HepG2 (cell line): Measurements from ENCODE around the gene NREP. TPM values are rescaled to one million over a fixed set of nuclear protein-coding genes. Genes with fewer than 3 reads are reported as not detected.

Experiments
- ATF1 ChIP-seq: IDR thresholded peaks from 2 replicates; pipeline ENCODE4 v1.6.1; 2016; ENCODE audit warnings: mild to moderate bottlenecking, control low read depth
- ATM ChIP-seq: fragments of 450-650 bp; IDR thresholded peaks from 2 replicates; pipeline ENCODE4 v1.7.1; 2017; ENCODE audit warnings: mild to moderate bottlenecking, borderline replicate concordance
- IKZF4 ChIP-seq: sonication (generic); formaldehyde crosslinking; IDR thresholded peaks from 2 replicates; pipeline ENCODE4 v1.5.1; 2020; ENCODE audit warnings: borderline replicate concordance, mild to moderate bottlenecking, low read depth, missing genetic modification reagents; ENCODE audit errors: not compliant biosample characterization
- PTBP1 ChIP-seq: fragments of 200-400 bp; formaldehyde crosslinking; IDR thresholded peaks from 2 replicates; pipeline ENCODE4 v1.6.1; 2018; ENCODE audit warnings: low read length, low read depth; ENCODE audit not compliant: poor library complexity, severe bottlenecking
- RFX1 ChIP-seq: fragments of 450-650 bp; IDR thresholded peaks from 2 replicates; pipeline ENCODE4 v1.6.1; 2017
- SAP130 ChIP-seq: IDR thresholded peaks from 2 replicates; pipeline ENCODE4 v1.6.1; 2016; ENCODE audit warnings: low read depth
- SRY ChIP-seq: sonication (generic); formaldehyde crosslinking; IDR thresholded peaks from 2 replicates; pipeline ENCODE4 v1.8.0; 2022; ENCODE audit warnings: mild to moderate bottlenecking, missing genetic modification reagents
- TARDBP ChIP-seq: sonication (generic); formaldehyde crosslinking; IDR thresholded peaks from 2 replicates; pipeline ENCODE4 v1.8.0; 2022; ENCODE audit warnings: mild to moderate bottlenecking, missing genetic modification reagents
- TCF7 ChIP-seq: sonication (generic); IDR thresholded peaks from 2 replicates; pipeline ENCODE4 v1.6.1; 2016; ENCODE audit warnings: antibody characterized with exemption, low read depth
- ZBTB3 ChIP-seq: sonication (generic); formaldehyde crosslinking; IDR thresholded peaks from 2 replicates; pipeline ENCODE4 v1.4.0; 2020; ENCODE audit warnings: low read depth, mild to moderate bottlenecking, moderate library complexity, missing genetic modification reagents, borderline replicate concordance
- ZNF180 ChIP-seq: sonication (generic); formaldehyde crosslinking; IDR thresholded peaks from 2 replicates; pipeline ENCODE4 v1.4.0; 2020; ENCODE audit warnings: low read depth, missing genetic modification reagents, borderline replicate concordance
- ZNF451 ChIP-seq: sonication (generic); formaldehyde crosslinking; IDR thresholded peaks from 2 replicates; pipeline ENCODE4 v1.5.0; 2020; ENCODE audit warnings: mild to moderate bottlenecking, missing genetic modification reagents
- ZNF484 ChIP-seq: sonication (generic); formaldehyde crosslinking; IDR thresholded peaks from 2 replicates; pipeline ENCODE4 v1.5.1; 2020; ENCODE audit warnings: mild to moderate bottlenecking, low read depth, missing genetic modification reagents, borderline replicate concordance
- ZNF777 ChIP-seq: sonication (generic); formaldehyde crosslinking; IDR thresholded peaks from 2 replicates; pipeline ENCODE4 v1.4.0; 2020; ENCODE audit warnings: missing genetic modification reagents
- polyA plus RNA-seq, 8 experiments: library from polyadenylated mRNA; depleted of rRNA in 3 of 8; stranded (reverse) in 7 of 8; unstranded in 1 of 8; fragments of >200 nt; fragmentation: Illumina TruSeq in 4 of 8; extraction: Trizol in 4 of 8; gene quantifications; 2 replicates each; pipeline versions ENCODE4 v1.2.1 to v1.2.3, GENCODE V29; 2011 to 2016; ENCODE audit warnings: low read depth in 4 of 8, missing spikeins in 1 of 8, mixed read lengths in 1 of 8; ENCODE audit not compliant: insufficient read depth in 1 of 8
- total RNA-seq, 5 experiments: library from RNA; depleted of rRNA; stranded (reverse); fragments of >200 nt; fragmentation: Illumina TruSeq; extraction: Trizol; gene quantifications; 2 replicates each; pipeline ENCODE4 v1.2.3, GENCODE V29; 2016; ENCODE audit warnings: low read depth in 1 of 5
- TF ChIP-seq, protein P1 (sequence below): sonication (generic); formaldehyde crosslinking; IDR thresholded peaks from 2 replicates; pipeline ENCODE4 v1.5.0; 2020; ENCODE audit warnings: mild to moderate bottlenecking, missing genetic modification reagents
- TF ChIP-seq, protein P2 (sequence below): sonication (generic); formaldehyde crosslinking; IDR thresholded peaks from 2 replicates; pipeline ENCODE4 v1.4.0; 2020; ENCODE audit warnings: missing genetic modification reagents
- TF ChIP-seq, protein P3 (sequence below): sonication (generic); formaldehyde crosslinking; IDR thresholded peaks from 2 replicates; pipeline ENCODE4 v1.4.0; 2020; ENCODE audit warnings: mild to moderate bottlenecking, missing genetic modification reagents
- TF ChIP-seq, protein P4 (sequence below): sonication (generic); formaldehyde crosslinking; IDR thresholded peaks from 2 replicates; pipeline ENCODE4 v1.4.0; 2020; ENCODE audit warnings: missing genetic modification reagents, mild to moderate bottlenecking, borderline replicate concordance
- TF ChIP-seq, protein P5 (sequence below): IDR thresholded peaks from 2 replicates; pipeline ENCODE4 v1.6.1; 2016; ENCODE audit warnings: low read depth

Gene NREP
- total and polyA plus RNA-seq, 2 of the 13 experiments (the other 11 are each of a cell fraction or from before 2014, with no cell fraction given): 40.5 to 102 TPM

DNA sequence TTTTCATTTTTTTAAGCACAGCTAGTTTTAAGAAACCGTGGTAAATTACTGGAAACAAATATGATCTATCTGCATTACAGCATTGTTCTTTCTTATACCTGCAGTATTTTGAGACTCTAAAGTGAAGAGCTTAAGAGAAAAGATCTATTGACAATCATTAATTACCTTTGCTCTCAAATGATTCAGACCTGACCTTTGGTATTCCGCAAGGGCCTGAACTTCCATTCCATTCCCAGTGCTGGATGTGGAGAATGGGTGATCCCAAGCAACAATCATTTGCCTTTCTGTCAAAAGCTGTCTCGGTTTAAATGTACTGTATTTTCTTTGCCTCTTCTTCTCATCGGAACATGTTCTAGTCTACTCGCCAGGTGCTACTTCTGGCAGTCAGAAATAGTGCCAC is 18.9 kb downstream of the NREP start (continued):
- TF ChIP-seq SAP130 (peak; percentile 34; the same call in 1 of the 2 replicates), ATM (no peak), SRY (no peak), ZNF451 (CRISPR knock-in tag) (no peak), PTBP1 (no peak), ZNF484 (CRISPR knock-in tag) (no peak), ZNF180 (CRISPR knock-in tag) (no peak), RFX1 (no peak), ATF1 (CRISPR knock-in tag) (no peak), TCF7 (no peak), ZNF777 (no peak), TARDBP (CRISPR knock-in tag) (no peak), IKZF4 (CRISPR knock-in tag) (no peak), ZBTB3 (CRISPR knock-in tag) (no peak)
- TF ChIP-seq, protein P1, sequence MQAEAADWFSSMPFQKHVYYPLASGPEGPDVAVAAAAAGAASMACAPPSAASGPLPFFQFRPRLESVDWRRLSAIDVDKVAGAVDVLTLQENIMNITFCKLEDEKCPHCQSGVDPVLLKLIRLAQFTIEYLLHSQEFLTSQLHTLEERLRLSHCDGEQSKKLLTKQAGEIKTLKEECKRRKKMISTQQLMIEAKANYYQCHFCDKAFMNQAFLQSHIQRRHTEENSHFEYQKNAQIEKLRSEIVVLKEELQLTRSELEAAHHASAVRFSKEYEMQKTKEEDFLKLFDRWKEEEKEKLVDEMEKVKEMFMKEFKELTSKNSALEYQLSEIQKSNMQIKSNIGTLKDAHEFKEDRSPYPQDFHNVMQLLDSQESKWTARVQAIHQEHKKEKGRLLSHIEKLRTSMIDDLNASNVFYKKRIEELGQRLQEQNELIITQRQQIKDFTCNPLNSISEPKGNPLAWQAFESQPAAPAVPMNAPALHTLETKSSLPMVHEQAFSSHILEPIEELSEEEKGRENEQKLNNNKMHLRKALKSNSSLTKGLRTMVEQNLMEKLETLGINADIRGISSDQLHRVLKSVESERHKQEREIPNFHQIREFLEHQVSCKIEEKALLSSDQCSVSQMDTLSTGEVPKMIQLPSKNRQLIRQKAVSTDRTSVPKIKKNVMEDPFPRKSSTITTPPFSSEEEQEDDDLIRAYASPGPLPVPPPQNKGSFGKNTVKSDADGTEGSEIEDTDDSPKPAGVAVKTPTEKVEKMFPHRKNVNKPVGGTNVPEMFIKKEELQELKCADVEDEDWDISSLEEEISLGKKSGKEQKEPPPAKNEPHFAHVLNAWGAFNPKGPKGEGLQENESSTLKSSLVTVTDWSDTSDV: no peak
- TF ChIP-seq, protein P2, sequence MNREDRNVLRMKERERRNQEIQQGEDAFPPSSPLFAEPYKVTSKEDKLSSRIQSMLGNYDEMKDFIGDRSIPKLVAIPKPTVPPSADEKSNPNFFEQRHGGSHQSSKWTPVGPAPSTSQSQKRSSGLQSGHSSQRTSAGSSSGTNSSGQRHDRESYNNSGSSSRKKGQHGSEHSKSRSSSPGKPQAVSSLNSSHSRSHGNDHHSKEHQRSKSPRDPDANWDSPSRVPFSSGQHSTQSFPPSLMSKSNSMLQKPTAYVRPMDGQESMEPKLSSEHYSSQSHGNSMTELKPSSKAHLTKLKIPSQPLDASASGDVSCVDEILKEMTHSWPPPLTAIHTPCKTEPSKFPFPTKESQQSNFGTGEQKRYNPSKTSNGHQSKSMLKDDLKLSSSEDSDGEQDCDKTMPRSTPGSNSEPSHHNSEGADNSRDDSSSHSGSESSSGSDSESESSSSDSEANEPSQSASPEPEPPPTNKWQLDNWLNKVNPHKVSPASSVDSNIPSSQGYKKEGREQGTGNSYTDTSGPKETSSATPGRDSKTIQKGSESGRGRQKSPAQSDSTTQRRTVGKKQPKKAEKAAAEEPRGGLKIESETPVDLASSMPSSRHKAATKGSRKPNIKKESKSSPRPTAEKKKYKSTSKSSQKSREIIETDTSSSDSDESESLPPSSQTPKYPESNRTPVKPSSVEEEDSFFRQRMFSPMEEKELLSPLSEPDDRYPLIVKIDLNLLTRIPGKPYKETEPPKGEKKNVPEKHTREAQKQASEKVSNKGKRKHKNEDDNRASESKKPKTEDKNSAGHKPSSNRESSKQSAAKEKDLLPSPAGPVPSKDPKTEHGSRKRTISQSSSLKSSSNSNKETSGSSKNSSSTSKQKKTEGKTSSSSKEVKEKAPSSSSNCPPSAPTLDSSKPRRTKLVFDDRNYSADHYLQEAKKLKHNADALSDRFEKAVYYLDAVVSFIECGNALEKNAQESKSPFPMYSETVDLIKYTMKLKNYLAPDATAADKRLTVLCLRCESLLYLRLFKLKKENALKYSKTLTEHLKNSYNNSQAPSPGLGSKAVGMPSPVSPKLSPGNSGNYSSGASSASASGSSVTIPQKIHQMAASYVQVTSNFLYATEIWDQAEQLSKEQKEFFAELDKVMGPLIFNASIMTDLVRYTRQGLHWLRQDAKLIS (CRISPR knock-in tag): no peak
- TF ChIP-seq, protein P3, sequence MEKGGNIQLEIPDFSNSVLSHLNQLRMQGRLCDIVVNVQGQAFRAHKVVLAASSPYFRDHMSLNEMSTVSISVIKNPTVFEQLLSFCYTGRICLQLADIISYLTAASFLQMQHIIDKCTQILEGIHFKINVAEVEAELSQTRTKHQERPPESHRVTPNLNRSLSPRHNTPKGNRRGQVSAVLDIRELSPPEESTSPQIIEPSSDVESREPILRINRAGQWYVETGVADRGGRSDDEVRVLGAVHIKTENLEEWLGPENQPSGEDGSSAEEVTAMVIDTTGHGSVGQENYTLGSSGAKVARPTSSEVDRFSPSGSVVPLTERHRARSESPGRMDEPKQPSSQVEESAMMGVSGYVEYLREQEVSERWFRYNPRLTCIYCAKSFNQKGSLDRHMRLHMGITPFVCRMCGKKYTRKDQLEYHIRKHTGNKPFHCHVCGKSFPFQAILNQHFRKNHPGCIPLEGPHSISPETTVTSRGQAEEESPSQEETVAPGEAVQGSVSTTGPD (CRISPR knock-in tag): no peak
- TF ChIP-seq, protein P4, sequence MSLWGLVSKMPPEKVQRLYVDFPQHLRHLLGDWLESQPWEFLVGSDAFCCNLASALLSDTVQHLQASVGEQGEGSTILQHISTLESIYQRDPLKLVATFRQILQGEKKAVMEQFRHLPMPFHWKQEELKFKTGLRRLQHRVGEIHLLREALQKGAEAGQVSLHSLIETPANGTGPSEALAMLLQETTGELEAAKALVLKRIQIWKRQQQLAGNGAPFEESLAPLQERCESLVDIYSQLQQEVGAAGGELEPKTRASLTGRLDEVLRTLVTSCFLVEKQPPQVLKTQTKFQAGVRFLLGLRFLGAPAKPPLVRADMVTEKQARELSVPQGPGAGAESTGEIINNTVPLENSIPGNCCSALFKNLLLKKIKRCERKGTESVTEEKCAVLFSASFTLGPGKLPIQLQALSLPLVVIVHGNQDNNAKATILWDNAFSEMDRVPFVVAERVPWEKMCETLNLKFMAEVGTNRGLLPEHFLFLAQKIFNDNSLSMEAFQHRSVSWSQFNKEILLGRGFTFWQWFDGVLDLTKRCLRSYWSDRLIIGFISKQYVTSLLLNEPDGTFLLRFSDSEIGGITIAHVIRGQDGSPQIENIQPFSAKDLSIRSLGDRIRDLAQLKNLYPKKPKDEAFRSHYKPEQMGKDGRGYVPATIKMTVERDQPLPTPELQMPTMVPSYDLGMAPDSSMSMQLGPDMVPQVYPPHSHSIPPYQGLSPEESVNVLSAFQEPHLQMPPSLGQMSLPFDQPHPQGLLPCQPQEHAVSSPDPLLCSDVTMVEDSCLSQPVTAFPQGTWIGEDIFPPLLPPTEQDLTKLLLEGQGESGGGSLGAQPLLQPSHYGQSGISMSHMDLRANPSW: no peak
- TF ChIP-seq, protein P5, sequence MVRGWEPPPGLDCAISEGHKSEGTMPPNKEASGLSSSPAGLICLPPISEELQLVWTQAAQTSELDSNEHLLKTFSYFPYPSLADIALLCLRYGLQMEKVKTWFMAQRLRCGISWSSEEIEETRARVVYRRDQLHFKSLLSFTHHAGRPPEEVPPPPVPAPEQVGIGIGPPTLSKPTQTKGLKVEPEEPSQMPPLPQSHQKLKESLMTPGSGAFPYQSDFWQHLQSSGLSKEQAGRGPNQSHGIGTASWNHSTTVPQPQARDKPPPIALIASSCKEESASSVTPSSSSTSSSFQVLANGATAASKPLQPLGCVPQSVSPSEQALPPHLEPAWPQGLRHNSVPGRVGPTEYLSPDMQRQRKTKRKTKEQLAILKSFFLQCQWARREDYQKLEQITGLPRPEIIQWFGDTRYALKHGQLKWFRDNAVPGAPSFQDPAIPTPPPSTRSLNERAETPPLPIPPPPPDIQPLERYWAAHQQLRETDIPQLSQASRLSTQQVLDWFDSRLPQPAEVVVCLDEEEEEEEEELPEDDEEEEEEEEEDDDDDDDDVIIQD: peak; percentile 56; the same call in 1 of the 2 replicates
